Activated gamma-delta T cell (primary cell): ENCODE measurements around the gene ZYG11B.
"Not testable (repeated sequence)": the region's sequence is repeated elsewhere in the genome, so short reads cannot be mapped to it uniquely, and the experiment has no call there.

ENCODE experiments used
- DNase-seq: peaks from one replicate; lab custom pipeline; 2025; lab: John Stamatoyannopoulos, UW
- total RNA-seq, 2 donors: gene quantifications; one replicate each; lab custom pipeline; 2026; lab: John Stamatoyannopoulos, UW

Gene ZYG11B
- 67.7 to 79.4 reads per million in 2 donors for total RNA-seq

- peak; percentile 91 for DNase-seq
Measured at GRCh38 chr1:52726265-52727113, at the start of gene ZYG11B. ZYG11B (plus strand) TSS chr1:52726453; CDS start chr1:52726654, 201 bp downstream.

DNA sequence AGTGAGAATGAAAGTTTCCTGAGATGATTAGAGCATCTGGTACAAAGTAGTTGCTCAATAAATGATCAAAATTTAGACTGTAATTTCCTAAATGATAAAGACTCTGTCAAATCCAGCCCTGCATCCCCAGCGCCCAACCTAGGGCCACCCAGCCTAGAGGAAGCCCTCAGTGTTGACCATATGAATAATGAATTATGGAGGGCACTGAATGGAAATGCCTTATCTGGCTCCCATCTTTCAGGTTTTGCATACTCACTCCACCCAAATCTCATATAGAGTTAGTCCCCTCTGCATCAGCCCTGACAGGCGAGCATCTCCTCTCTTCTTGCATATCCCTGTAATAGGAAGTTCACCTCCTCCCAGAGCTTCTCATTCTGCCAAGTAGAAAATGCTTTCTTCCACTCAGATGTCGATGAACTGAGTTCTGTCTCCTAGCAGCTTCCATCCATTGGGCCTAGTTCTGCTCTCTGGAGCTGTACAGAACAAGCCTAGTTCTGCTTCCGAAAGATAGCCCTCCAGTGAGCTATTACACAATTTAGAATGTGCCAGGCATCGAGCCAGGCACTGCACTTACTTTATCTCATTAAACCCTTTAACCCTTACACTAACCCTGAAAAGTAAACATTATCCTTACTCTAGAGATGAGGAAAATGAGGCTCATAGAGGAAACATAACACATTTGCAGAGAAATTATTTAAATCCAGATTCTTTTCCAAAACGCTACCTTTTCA lies 49.0 kb upstream of the ZYG11B start:
- no peak for DNase-seq

DNA sequence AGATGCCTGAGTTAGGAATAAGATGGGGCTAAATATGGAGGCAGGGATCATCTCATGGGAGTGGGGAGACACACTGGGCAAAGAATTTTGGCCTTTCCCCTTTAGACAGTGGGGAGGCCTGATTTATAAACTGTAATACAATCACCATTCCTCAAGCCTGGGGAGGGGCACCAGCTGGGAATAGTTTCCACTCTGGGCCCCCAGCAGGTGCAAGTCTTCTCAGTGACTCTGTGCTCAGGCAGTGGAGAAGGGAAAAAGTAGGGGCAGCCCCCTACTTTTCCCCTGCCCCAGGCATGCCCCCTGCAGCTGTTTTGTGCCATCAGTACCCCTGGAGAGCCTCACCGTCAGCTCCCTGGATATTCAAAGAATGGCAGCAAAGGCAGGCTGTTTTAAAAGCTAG lies 47.2 kb upstream of the ZYG11B start:
- no peak for DNase-seq

- DNase-seq: no peak
Measured at GRCh38 chr1:52679498-52679897, 46.8 kb upstream of the ZYG11B start.

DNA sequence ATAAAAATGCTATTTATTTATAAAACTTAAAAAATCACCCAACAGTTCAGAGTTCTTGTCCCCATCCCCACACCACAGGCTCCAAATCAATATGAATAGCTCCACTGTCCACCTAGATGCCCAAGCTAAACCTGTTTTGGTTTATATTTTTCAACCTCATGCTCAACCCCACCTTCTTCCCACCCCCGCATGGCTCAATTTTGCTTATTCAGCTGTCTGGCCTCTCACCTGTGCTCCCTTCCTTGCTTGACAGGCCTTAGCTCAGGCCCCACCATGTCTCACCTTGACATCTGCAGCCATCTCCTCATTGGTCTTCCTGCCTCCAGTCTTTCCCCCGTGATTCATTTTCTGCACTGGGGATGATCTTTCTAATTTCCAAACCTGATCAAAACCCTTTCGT lies 45.9 kb upstream of the ZYG11B start:
- no peak for DNase-seq

GRCh38 chr1:52681136-52681535 lies 45.1 kb upstream of the ZYG11B start:
- DNase-seq: no peak

DNA sequence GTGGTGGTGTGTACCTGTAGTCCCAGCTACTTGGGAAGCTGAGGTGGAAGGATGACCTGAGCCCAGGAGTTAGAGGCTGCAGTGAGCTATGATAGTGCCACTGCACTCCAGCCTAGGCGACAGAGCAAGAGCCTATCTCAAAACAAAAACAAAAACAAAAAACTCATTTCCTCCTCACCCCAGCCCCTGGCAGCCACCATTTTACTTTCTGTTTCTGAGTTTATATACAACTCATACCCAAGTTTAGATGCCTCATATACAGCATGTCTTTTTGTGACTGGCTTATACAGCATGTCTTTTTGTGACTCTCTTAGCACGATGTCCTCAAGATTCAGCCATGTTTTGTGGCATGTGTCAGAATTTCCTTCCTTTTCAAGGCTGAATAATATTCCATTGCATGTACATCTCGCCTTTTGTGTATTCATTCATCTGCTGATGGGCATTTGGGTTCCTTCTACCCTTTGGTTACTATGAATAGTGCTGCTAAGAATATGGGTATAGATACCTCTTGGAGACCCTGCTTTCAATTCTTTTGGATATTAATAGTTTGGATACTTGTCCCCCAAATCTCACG lies 42.8 kb upstream of the ZYG11B start:
- no peak for DNase-seq

- no peak for DNase-seq
Measured at GRCh38 chr1:52684545-52684944, 41.7 kb upstream of the ZYG11B start.

DNA sequence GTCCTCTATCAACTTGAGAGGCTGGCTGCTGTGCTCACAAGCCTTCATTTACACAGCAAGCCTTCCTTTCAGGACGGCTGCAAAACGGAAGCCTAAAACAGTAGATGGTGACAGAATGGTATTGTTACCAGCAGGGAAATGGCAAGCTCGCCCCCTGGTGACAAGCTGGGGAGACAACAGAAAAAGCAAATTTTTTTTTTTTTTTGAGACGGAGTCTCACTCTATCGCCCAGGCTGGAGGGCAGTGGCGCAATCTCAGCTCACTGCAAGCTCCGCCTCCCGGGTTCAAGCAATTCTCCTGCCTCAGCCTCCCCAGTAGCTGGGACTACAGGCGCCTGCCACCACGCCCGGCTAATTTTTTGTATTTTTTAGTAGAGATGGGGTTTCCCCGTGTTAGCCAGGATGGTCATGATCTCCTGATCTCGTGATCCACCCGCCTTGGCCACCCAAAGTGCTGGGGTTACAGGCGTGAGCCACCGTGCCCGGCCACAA lies 39.9 kb upstream of the ZYG11B start:
- DNase-seq: not testable (repeated sequence)

DNA sequence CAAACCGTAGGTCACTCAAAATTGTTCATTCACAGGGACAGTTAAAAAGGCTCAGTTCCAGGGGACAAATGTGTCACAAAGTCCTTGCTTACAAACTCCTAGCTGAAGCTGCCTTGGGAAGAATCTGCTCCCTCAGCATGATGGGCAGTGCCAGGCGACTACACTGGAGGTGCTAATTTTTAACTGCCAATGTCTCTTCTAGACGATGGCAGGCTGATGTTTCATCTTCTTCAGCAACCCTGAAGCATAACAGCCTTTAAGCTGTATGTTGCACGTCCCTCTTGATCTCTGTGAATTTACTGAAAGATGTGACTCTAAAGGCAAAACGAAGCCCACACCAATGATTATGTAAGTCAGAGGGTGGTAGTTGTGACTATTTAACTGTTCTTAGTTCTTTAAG lies 39.4 kb upstream of the ZYG11B start:
- no peak for DNase-seq

DNA sequence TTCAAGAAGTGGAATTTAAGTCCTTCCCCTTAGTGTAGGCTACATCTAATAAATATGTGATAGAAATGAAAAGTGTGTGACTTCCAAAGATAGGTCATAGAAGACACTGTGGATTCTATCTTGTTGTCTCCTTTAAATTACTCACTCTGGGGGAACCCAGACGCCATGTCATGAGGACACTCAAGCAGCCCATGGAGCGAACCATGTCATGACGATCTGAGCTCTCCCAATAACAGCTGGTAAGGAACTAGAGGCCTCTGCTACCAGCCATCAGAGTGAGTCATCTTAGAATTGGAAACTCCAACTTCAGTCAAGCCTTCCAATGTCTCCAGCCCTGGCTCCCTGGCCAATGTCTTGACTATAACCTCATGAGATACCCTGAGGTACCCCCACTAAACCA lies 34.4 kb upstream of the ZYG11B start:
- no peak for DNase-seq

DNA sequence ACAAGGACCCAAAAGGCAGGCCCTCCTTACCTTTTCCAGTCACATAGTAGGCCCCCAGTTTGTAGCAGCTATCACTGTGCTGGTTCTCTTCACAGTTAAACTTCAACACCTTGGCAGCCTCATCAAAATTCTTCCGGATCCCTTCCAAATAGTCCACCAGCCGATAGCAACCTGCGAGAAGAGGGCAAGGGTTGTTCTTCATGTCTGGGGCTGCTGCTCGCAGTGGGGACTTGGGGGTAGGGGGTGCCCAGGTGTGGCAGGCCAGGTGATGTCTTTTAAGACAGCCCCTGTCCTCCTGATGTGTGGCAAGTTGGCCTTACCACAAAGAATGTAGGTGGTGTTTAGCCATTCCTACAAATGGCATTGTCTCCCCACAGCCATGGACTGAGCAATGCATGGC lies 33.6 kb upstream of the ZYG11B start:
- DNase-seq: no peak

- not testable (repeated sequence) for DNase-seq
Measured at GRCh38 chr1:52693351-52693750, 32.9 kb upstream of the ZYG11B start.

- no peak for DNase-seq
Measured at GRCh38 chr1:52693843-52694242, 32.4 kb upstream of the ZYG11B start.

GRCh38 chr1:52695627-52696026 lies 30.6 kb upstream of the ZYG11B start:
- no peak for DNase-seq

GRCh38 chr1:52697795-52698674 lies 28.2 kb upstream of the ZYG11B start, which contains the start of gene COA7:
COA7 (minus strand) TSS chr1:52698347; CDS start chr1:52698326, 21 bp downstream.
- DNase-seq: peak; percentile 63

DNA sequence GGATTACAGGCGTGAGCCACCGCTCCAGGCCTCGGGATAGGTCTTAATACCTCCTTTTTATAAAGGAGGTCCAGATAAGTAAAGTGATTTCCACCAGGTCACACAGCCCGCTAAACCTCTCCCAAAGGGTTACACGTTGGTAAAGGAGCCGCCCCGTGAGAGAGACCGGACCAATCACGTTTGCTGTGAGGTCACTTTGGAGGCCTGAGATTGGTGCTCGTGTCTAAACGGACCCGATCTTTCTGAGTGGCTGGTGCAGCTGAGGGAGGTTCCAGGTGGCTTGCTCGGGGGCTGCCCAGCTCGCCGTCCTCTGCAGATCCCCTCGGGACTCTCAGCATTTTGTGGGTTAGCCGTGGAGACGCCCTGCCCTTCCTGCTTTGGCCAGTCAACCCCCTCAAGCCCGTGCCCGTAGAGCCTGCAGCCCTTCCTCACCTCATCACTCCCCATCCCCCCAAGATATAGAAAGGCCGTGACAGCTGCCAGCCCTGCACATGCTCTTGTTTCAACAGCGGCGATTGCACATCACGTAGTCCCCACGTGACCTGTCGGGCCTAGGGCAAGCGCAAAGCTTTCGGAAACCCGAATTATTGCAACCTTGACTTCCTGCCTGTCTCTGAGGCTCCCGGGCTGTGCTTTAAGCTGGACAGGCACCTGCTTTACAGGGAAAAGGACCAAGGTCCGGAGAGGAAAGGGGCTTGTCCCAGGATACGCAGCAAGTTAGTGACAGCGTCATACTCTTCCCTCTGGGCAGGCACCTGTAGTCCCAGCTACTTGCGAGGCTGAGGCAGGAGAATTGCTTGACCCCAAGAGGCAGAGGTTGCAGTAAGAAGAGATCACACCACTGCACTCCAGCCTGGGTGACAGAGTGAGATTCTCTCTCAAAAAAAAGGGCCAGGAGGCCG lies 23.1 kb upstream of the ZYG11B start:
- DNase-seq: peak; percentile 27

- DNase-seq: no peak
Measured at GRCh38 chr1:52706136-52706670, 20.1 kb upstream of the ZYG11B start.

- DNase-seq: no peak
Measured at GRCh38 chr1:52706941-52707926, 19.0 kb upstream of the ZYG11B start.
